NCI-H2196 (cell line): Measurements from ENCODE around the gene MTHFSD.
A peak's percentile ranks its signal among the peaks of the same experiment; 100 is the strongest.

Source experiments
- DNase-seq: peaks from one replicate; lab custom pipeline; 2025; ENCODE audit not compliant: unreplicated experiment; lab: John Stamatoyannopoulos, UW

MTHFSD gene

GRCh38 chr16:86531191-86531545 lies 23.9 kb downstream of the MTHFSD start:
- no peak for DNase-seq

DNA sequence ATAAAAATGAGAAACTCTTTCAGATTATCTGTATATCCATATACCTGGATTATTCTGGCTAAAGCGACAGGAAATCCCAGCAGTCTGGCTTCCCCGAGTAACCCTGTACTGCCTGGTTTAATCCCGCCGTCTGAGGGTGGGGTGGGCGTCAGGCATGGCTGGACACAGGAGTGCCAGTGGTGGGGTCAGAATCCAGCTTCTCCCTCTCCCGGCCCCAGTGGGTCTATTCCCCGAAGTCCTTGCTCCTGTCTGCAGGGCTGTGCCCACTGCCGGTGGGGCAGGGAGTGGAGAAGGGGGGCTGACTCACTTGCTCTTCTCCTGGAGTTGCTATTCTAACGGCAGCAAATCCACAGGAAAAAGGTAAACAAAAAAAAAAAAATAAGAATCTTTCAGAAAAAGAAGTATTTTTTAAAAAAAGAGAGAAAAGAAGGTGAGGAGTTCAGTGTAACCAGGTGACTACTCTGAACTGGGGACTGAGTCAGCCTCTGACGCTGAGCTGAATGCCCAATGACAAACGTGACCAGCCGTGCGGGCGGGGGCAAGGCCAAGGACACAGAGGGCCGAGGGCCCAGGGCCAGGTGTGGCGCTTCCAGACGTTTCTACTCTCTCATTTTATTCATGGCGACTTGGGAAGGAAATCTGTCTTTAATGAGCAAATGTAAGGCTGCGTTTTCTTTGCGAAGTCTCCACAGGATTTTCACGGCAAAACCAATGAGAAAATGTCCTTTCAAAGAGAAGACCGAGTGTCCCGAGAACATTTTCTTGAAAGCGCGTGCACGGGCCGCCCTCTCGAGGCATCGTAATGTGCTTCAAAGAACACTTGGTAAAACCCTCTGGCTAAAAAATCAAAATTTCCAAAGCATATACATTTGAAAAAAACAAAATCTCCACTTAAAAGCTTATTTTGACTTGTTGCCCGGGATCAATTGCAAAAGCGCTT lies 24.5 kb downstream of the MTHFSD start:
- DNase-seq, result no peak

- no peak for DNase-seq
Measured at GRCh38 chr16:86529160-86529559, 25.9 kb downstream of the MTHFSD start.

DNA sequence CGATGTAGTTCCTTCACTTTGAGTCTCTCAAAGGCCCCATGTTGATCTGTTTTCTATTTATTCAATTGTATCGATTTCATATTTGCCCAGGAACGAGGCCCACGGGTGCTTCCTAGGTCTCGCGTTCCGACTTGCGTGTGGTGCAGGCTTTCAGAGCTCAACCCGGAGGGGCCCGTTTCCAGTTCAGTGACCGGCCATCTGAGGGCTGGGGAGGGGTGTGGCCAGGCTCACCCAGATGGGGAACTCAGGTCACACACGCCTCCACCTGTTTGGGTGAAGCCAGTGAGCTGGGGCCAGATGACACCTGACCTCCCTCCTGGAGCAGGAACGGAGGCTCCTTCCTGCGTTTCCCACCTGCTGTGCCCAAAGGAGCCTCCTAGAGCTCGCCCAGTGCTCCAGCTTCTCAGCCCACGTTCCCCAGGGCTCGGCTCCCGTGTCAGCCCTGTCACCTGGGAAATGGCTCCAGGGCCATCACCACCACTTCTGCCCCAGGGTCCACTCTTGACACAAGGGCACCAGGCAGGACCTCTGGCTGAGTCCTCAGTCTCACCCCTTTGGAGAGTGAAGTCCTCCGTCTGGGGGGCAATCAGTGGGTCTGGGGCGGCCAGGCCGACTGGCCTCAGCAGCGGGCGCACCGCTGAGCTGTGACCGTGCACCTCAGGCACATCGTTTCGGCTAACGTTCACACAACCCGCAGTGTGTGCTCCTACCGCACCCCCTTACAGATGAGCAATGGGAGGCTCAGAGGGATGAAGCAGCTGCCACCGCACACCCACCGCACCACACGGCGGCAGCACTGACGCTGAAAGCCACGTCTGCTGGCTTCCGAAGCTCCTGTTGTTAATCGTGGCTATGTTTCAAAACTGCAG lies 26.7 kb downstream of the MTHFSD start:
- no peak for DNase-seq

DNA sequence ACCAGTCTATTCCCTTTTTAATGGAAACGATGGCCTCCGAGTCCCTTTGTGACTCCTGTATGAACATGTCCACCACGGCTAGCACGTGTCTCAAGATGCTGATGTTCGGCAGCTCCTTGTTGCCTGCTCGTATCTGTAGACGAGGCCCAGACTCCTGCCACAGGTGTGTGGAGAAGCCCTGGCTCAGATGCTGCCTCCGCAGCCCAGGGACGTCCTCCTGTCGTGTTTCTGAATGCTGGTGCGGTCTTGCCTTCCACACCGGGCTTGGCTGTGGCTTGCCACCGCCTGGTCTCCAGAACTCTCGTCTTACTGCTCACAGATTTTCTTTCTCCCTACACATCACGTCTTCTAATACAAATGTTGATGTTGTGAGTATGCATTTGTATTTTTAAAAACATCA lies 27.7 kb downstream of the MTHFSD start:
- no peak for DNase-seq

DNA sequence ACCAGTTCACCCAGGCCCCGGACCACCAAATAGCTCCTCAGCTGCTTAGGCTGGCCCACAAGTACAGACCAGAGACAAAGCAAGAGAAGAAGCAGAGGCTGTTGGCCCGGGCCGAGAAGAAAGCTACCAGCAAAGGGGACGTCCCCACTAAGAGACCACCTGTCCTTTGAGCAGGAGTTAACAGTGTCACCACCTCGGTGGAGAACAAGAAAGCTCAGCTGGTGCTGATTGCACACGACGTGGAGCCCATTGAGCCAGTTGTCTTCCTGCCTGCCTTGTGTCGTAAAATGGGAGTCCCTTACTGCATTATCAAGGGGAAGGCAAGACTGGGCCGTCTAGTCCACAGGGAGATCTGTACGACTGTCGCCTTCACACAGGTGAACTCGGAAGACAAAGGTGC lies 29.3 kb downstream of the MTHFSD start:
- DNase-seq, result no peak

DNA sequence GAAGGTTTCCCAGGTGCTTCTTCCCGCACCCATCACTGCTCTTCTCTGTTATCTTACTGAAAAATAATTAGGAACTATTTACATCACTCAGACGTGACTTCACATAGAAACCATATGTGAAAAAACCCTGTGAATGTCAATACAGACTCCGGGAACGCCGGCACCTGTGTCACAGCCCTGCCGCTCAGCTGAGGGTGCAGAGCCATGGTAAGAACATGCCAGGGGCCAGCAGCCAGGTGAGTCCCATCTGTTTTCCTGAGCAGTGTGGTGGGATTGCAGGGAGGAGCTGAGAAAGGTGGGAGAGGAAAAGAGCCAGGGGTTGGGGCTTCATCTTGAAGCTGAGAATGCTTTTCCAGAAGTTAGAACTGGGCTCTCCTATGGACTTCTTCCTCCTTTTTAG lies 31.0 kb downstream of the MTHFSD start:
- DNase-seq, result no peak

GRCh38 chr16:86523166-86523740 lies 31.8 kb downstream of the MTHFSD start:
- DNase-seq, result no peak

DNA sequence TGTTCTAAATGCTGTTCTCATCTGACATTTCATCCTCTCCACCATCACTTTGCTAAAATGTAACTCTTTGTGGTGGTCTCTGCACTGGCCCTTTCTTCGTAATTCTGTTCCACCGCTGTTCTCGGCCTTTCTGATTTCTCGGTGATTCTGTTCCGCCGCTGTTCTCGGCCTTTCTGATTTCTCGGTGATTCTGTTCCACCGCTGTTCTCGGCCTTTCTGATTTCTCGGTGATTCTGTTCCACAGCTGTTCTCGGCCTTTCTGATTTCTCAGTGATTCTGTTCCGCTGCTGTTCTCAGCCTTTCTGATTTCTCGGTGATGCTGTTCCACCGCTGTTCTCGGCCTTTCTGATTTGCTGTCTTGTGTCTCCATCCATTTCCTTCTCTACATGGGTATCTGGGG lies 32.4 kb downstream of the MTHFSD start:
- DNase-seq, result no peak

DNA sequence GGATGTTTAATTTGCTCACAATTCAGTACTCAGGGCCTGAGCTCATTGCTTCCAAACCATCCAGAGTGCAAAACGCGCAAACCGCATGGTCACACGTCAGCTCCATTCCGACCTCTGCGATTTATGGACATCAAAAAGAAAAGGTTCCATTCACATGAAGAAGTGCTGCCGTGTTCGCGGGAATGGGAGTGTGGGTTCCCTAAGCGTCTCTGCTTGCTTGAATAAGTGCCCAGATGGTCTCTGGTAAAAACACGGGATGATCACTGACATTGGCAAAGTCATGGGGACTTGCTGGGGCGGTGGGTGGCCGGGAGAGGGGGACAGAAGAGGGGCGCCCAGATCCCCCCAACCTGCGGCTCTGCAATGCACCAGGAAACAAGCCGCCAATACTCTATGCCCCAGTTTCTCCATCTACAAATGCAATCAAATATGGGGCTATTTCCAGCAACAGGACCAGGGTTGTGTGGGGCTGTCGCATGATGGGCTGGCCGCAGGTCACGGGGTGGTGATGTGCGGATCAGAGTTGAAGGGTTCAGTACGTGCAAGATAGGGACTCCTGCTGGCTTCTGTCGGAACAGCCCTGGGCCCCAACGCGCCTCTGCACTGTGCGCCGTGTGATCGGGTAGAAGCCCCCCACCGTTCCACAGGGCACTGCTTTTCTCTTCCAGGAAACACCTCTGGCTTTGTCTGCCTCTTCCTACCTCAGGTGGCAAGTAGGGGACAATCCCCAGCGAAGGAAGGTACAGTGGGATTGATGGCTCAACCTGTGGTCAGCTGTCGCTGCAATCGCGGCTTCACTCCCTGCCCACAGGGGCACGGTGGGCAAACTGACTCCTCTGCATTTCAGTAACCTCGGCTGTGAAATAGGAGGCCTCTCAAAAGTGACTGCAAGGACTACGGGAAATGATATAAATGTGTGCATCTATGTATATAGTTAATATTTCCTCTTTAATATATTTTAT lies 33.5 kb downstream of the MTHFSD start:
- DNase-seq, result no peak

- DNase-seq, result no peak
Measured at GRCh38 chr16:86520317-86521210, 34.5 kb downstream of the MTHFSD start.

- DNase-seq, result peak; percentile 33
Measured at GRCh38 chr16:86519649-86520316, 35.3 kb downstream of the MTHFSD start.

DNA sequence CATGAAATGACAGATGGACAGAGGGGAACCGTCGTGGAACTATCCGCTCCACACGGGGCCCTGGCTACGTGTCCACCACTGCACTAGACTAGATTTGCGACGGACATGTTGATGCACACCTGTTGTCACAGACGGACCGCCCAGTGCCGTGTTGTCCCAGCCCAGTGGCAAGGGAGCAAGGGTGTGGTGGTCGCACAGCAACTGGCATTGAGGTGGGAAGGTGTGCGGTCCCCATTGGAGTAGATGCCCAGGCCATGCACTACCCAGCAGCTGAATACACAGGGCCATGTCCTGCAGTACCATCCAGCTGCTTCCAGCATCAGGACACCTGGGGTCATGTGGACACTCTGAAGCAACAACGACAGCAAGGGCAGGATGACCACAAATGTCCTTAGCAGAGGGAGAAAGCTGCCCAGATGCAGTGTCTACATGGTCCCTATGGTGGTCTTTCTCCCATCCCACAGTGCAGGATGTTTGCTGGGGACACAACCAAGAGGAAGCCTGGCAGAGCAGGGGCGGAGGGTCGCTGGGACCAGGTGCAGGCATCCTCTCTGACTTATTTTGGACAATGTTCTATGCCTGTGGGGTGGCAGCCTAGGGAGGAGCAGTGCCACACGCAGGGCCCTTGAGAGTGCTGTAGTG lies 35.9 kb downstream of the MTHFSD start:
- no peak for DNase-seq

DNA sequence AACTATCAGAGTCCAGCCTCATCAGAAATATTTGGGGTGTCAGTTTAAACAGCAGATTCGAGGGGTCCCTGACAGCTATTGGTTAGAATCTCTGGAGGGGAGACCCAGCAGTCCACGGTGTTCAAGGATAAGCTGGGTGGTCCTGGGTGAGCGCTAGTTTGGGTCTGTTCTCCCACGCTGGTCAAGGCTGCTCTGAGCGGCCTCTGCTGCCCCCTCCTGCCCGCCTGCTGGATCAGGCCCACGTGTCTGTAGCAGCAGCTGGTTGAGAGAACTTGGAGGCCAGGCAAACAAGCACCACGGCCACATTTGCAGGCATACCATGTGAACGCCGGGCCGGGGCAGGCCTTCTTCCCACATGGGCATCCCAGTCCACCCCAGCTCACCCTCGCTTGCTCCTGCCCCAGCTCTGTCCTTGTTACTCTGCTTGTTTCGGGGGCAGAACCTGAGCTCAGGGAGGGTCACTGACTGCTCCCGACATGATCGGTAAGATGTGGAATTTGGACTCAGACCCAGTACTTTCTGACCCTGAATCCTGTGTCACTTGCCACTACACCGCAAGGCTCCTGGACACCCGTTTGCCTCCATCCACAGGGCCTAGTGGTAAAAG lies 37.3 kb downstream of the MTHFSD start:
- DNase-seq, result peak; percentile 31

DNA sequence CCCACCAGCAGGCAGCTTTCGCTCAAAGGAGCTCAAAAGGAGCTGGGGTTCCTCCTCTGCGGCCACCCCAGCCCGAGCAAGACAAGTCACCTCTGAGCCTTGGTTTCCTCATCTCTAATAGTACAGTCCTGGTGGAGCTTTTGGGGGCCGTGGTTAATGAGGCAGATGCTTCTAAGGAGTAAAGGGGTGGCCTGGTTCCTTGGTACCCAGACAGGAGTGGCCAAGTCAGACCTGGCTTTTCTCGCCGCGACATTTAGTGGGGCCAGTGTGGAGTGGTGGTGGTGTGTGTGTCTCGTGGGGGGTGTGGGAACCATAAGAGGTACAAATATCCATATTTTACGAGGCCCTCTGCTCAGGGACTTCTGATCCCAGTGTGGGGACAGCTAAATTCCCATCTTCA lies 38.0 kb downstream of the MTHFSD start:
- DNase-seq, result no peak

GRCh38 chr16:86516623-86517003 lies 38.4 kb downstream of the MTHFSD start:
- DNase-seq, result no peak

- DNase-seq, result no peak
Measured at GRCh38 chr16:86515777-86516622, 39.0 kb downstream of the MTHFSD start.
